GM19351 (cell line): Measurements from ENCODE around the gene SMAD1.
A peak's percentile ranks its signal among the peaks of the same experiment; 100 is the strongest.
"Not testable (repeated sequence)": the region's sequence is repeated elsewhere in the genome, so short reads cannot be mapped to it uniquely, and the experiment has no call there.

ENCODE experiments used
- ATAC-seq: cut with Tn5 transposase; IDR thresholded peaks from one replicate; pipeline ENCODE4 v1.9.1; 2021; ENCODE audit warnings: mild to moderate bottlenecking, moderate library complexity; ENCODE audit not compliant: unreplicated experiment

Gene SMAD1

GRCh38 chr4:145525291-145525740, 43.7 kb downstream of the SMAD1 start:
- no peak for ATAC-seq

- ATAC-seq, result no peak
These were observed 46.1 kb downstream of the SMAD1 start for GRCh38 chr4:145527773-145528172.

DNA sequence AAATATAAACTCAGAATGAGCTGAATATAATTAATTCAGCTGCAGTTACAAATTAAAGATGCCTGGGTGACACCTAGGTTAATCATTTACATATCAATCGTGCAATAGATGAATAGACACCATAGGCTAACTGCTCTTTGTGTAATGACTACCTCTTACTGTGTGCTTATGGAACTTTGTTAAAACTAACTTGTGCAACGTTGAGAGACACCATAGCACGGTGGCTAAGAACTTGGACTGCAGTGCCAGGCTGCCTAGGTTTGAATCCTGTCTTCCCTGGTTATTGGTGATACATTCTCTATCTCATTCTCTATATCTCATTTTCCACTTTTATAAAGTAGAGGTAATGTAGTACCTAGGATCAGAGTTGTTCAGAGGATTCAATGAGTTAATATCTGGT, 46.9 kb downstream of the SMAD1 start:
- ATAC-seq, result no peak

GRCh38 chr4:145530189-145530588, 48.5 kb downstream of the SMAD1 start:
- ATAC-seq, result peak; percentile 48

DNA sequence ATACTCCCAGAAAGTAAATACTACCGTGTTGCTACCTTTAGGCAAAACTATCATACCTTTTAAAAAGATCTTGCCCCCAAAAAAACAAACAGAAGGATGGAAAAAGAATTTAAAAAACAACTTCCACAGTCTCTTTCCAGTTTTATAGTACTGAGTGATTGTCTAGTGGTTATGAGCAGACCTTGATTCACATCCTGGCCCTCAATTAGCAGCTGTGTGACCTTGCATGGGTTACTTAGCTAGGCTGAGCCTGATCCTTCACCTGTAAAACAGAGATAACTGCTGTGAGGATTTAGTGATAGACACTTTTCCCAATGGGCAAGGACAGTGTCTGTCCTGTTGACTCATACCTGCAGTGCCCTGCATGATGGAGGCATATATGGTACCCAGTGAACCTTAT, 49.0 kb downstream of the SMAD1 start:
- ATAC-seq, result no peak

GRCh38 chr4:145531223-145531622, 49.6 kb downstream of the SMAD1 start:
- no peak for ATAC-seq

GRCh38 chr4:145531859-145532258, 50.2 kb downstream of the SMAD1 start:
- no peak for ATAC-seq

DNA sequence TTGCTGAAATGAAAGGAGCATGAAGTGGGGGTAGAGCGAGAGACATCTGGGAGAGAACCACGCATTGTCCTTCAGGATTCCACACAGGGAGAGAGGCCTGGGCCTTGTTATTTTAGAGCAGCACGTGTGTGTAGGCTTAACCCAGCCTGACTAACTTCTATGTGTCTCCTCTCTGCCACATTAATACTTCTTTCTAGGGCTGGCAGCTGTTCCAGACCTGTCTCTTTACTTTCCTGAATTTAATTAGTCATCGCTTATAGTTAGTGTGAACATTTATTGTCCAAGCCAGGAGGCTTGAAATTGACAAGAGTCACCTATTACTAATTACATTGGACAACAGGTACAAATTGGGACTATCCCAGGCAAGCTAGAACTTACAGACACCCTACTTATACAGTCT, 51.3 kb downstream of the SMAD1 start:
- no peak for ATAC-seq

GRCh38 chr4:145533415-145533814, 51.8 kb downstream of the SMAD1 start:
- ATAC-seq, result not testable (repeated sequence)

DNA sequence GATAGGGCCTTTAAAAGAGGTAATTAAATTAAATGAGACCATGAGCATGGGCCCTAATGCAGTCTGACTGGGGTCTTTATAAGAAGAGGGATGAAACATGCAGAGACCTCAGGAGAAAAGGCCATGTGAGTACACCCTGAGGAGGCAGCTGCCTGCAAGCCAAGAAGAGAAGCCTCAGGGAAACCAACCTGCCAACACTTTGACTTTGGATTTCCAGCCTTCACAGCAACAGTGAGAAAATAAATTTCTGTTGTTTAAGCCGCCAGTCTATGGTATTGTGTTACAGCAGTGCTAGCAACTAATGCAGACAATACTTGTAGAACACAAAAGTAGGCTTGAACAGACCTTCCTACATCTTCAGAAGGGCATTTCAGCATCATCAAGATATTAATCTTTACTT, 52.3 kb downstream of the SMAD1 start:
- ATAC-seq, result no peak

- no peak for ATAC-seq
These were observed 53.5 kb downstream of the SMAD1 start for GRCh38 chr4:145535202-145535601.

DNA sequence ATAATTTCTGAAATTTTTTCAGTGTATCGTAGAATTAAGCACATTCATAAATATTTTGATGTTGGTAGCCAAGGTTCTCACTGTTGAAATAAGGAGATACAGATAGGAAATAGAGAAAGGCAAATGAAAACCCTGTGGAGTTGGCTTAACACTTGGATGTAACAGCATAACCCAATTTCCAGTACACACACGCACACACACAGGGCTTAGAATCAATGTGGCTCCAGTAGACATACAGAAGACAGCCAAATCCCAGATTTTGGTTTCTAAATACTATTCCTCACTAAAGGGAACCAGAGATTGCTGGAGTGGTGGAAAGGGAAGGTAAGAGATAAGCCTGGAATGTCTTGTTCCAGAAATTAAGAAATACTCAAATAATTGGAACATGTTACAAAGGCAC, 54.4 kb downstream of the SMAD1 start:
- ATAC-seq, result no peak

DNA sequence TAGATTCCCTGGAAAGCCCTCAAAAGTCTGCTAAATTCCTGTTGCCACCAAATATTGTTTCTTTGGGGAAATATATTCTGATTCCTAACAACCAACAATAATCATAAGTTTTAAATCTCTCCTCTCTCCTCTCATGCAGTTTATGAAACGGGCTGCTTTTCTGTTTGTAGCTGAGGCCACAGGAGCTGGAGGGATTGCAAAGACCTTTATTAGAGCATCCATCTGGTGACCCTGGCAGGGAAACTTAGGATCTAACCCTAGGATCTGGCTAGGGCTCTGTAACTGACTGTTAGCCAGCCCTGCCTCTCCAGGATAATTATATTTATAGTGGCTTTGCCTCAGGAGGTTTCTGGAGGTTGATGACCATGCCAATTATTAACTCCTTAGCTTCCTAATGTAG, 56.9 kb downstream of the SMAD1 start:
- ATAC-seq, result no peak

DNA sequence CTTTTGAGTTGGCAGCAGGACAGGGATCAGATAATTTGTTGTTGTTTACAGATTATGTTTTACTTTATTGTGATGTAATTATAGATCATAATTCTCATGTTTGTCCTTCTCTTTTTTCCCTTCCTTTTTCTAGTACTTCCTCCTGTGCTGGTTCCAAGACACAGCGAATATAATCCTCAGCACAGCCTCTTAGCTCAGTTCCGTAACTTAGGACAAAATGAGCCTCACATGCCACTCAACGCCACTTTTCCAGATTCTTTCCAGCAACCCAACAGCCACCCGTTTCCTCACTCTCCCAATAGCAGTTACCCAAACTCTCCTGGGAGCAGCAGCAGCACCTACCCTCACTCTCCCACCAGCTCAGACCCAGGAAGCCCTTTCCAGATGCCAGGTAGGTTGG, 58.0 kb downstream of the SMAD1 start:
- no peak for ATAC-seq

- ATAC-seq, result no peak
These were observed 58.6 kb downstream of the SMAD1 start for GRCh38 chr4:145540235-145540634.

- no peak for ATAC-seq
These were observed 59.7 kb downstream of the SMAD1 start for GRCh38 chr4:145541346-145541745.

DNA sequence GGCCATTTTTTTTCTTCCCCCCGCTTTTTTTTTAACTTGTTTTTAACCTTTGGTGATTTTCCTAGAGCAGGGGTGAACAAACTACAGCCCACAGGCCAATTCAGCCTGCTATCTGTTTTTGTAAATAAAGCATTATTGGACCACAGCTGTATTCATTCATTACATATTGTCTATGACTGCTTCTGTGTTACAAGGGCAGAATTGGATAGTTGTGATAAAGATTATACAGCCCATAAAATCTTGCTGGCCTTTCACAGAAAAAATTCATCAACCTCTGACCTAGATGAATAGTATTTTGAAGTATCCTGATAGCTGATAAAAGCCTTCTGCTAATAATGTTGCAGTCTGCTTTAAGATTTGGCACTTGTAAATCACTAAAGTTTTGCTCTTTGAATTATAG, 63.4 kb downstream of the SMAD1 start:
- ATAC-seq, result no peak

DNA sequence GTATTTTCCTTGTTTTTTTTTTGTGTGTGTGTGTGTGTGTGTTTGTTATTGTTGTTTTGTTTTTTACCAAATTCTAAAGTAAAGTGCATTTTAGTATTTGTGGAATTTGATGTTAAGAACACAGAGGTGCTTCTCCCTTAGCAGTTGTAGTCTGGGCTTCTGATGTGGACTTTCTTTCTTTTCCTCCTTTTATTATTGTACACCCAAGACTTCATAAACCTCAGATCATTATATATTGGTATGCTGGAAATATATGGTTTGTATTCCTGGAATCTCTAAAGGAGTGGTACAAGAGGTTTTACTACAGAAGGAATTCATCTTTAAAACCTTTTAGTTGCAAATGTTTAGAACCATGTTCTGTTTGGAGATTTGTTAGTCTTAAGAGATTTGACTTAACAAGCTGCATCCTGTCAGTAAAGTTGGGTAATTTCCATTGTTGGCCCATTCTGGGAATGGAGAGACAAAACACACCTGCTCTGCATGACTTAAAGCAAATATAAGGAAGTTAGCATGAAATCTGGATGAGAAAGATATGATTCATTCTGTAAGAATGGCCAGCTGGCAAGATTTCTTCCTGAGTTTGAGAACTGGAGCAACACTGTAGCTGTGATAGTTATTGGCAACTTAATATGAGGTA, 64.0 kb downstream of the SMAD1 start:
- no peak for ATAC-seq

- ATAC-seq, result peak; percentile 48
These were observed 64.7 kb downstream of the SMAD1 start for GRCh38 chr4:145546175-145546915.

- no peak for ATAC-seq
These were observed 70.0 kb downstream of the SMAD1 start for GRCh38 chr4:145551660-145552059.

DNA sequence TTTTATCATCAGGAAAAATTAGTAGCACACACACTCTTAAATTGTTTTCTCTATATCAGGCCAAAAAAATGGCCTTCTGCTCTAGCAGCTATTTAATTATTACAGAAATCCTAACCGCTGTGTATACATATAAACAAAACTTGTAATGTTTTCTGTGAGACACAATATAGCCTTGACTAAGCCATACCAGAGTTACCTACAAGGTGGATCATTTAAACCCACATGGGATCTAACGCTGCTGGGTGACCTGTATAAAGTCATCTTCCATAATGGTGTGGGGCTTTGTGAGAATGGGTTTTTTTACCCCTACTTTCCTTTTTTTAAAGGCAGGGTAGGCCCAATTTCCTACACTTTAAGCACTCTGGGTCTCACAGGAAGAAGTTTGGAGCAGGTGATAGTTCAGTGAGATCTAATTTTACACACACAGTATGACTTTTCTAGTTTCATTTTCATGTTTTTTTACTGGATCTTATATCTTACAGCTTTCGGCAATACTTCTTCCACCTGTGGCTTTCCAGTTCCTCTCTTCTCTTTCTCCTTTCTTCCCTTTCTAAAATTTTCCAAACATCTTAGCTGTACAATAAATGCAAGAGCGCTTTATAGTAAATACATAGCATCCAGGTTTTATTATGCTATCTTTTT, 70.6 kb downstream of the SMAD1 start:
- peak; percentile 85 for ATAC-seq

DNA sequence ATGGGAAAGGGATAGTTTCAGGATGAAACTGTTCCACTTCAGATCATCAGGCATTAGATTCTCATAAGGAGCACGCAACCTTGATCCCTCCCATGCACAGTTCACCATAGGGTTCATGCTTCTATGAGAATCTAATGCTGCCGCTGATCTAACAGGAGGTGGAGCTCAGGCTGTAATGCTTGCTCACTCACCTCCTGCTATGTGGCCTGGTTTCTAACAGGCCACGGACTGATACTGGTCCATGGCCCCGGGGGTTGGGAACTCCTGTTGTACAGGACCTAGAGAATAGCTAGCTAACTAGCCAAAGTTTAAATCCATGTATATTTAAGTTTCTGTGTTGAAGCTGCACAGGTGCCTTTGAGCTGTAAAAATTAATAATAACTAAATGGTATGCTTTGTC, 71.7 kb downstream of the SMAD1 start:
- no peak for ATAC-seq
